SH-SY5Y (cell line): ENCODE data around the gene HERC6.

ENCODE experiments used
- GATA2 ChIP-seq: IDR thresholded peaks from 2 replicates; pipeline ENCODE4 v1.6.1; 2011; ENCODE audit warnings: mild to moderate bottlenecking, low read depth, low read length
- GATA3 ChIP-seq: IDR thresholded peaks from 2 replicates; pipeline ENCODE4 v1.6.1; 2011; ENCODE audit warnings: low read depth, mild to moderate bottlenecking, low read length, moderate library complexity

GRCh38 chr4:88382621-88383020, 4.0 kb downstream of the HERC6 start:
- TF ChIP-seq GATA2 (no peak), GATA3 (no peak)
